HepG2 (cell line): Measurements from ENCODE around the gene MTHFD1. TPM values are rescaled to one million over a fixed set of nuclear protein-coding genes. Genes with fewer than 3 reads are reported as not detected.

Source experiments
- ATAC-seq: fragments of 200-7000 bp; cut with Tn5 transposase; 3 replicates; pipeline ENCODE4 v1.9.1; 2020; ENCODE audit warnings: mild to moderate bottlenecking, moderate library complexity
- BruUV-seq: library from RNA; stranded (reverse); fragments of 400-500 nt; replicated peaks from 2 replicates; lab custom pipeline; 2021; lab: Mats Ljungman, UMichigan
- CTCF ChIA-PET: fragments of 300-600 bp; formaldehyde crosslinking; extraction: SDS; loops from one replicate; lab custom pipeline; 2021; ENCODE audit warnings: low total read pairs, inconsistent platforms, low intra/inter-chr PET ratio; lab: Yijun Ruan, JAX
- POLR2A ChIA-PET: fragments of 350-600 bp; sonication (Branson Sonifier 250); formaldehyde crosslinking; loops from one replicate; lab custom pipeline; 2020; ENCODE audit warnings: antibody characterized with exemption, inconsistent platforms; lab: Yijun Ruan, JAX
- DNase-seq: peaks from one replicate; pipeline ENCODE4 v3.0.0-alpha.2; 2015; ENCODE audit warnings: low spot score
- FAIRE-seq: peaks from 3 replicates; lab custom pipeline; 2011; peaks lifted over from hg19 to GRCh38; lab: Jason Lieb, UNC
- H2AFZ ChIP-seq: one replicate; pipeline ENCODE4 v1.6.1; 2011; ENCODE audit warnings: low read length, inconsistent platforms
- H3K27ac ChIP-seq: fragments of 300-600 bp; 3 replicates; pipeline ENCODE4 v1.8.0; 2011; ENCODE audit warnings: mixed run types, mild to moderate bottlenecking, mixed read lengths, low read length, inconsistent platforms; ENCODE audit not compliant: insufficient read depth; ENCODE audit errors: extremely low read length
- H3K27me3 ChIP-seq, 2 experiments: fragments of 200-600 bp in 1 of 2; 2 replicates in 1 of 2; 3 replicates in 1 of 2; pipeline versions ENCODE4 v1.6.0 to v1.8.0; 2011; ENCODE audit warnings: low read length in 2 of 2, mild to moderate bottlenecking in 2 of 2, moderate library complexity in 2 of 2, inconsistent platforms in 1 of 2; ENCODE audit not compliant: insufficient read depth in 2 of 2, control insufficient read depth in 1 of 2
- H3K36me3 ChIP-seq, 2 experiments: fragments of 200-600 bp in 1 of 2; replicated peaks in 1 of 2; 2 replicates in 1 of 2; 3 replicates in 1 of 2; pipeline versions ENCODE4 v1.5.1 to v1.8.0; 2011; ENCODE audit warnings: low read length in 2 of 2, inconsistent platforms in 1 of 2; ENCODE audit not compliant: insufficient read depth in 2 of 2, control insufficient read depth in 1 of 2
- H3K4me1 ChIP-seq: 2 replicates; pipeline ENCODE4 v1.5.1; 2012; ENCODE audit warnings: low read length, inconsistent platforms; ENCODE audit not compliant: insufficient read depth
- H3K4me2 ChIP-seq: 2 replicates; pipeline ENCODE4 v1.6.0; 2011; ENCODE audit warnings: low read depth, low read length, inconsistent platforms
- H3K4me3 ChIP-seq, 3 experiments: fragments of 200-600 bp in 1 of 3; sonication (generic), shearing (Covaris generic) in 1 of 3; replicated peaks in 1 of 3; 2 replicates each; pipeline ENCODE4 v1.5.1; 2011 to 2016; ENCODE audit warnings: low read length in 3 of 3, inconsistent platforms in 2 of 3, low read depth in 2 of 3, mild to moderate bottlenecking in 2 of 3, control low read depth in 1 of 3, mixed read lengths in 1 of 3; ENCODE audit not compliant: insufficient read depth in 1 of 3
- H3K79me2 ChIP-seq: one replicate; pipeline ENCODE4 v1.6.1; 2011; ENCODE audit warnings: low read length, inconsistent platforms; ENCODE audit not compliant: insufficient read depth
- H3K9ac ChIP-seq: 2 replicates; pipeline ENCODE4 v1.6.0; 2011; ENCODE audit warnings: mild to moderate bottlenecking, low read depth, low read length, inconsistent platforms; ENCODE audit not compliant: insufficient read depth
- H3K9me3 ChIP-seq: 2 replicates; pipeline ENCODE4 v1.5.1; 2012; ENCODE audit warnings: mild to moderate bottlenecking, low read length
- H4K20me1 ChIP-seq: 2 replicates; pipeline ENCODE4 v1.6.0; 2011; ENCODE audit warnings: inconsistent platforms, mild to moderate bottlenecking, low read length, moderate library complexity; ENCODE audit not compliant: insufficient read depth
- CBX1 ChIP-seq: IDR thresholded peaks from one replicate; pipeline ENCODE4 v1.6.1; 2016; ENCODE audit warnings: antibody characterized with exemption, low read depth
- CCDC6 ChIP-seq: sonication (generic); formaldehyde crosslinking; IDR thresholded peaks from 2 replicates; pipeline ENCODE4 v1.8.1; 2022; ENCODE audit warnings: mild to moderate bottlenecking, missing genetic modification reagents, moderate library complexity
- DMAP1 ChIP-seq: IDR thresholded peaks from 2 replicates; pipeline ENCODE4 v1.6.1; 2016
- GATAD1 ChIP-seq: IDR thresholded peaks from 2 replicates; pipeline ENCODE4 v1.6.1; 2016; ENCODE audit warnings: missing genetic modification reagents, missing compliant biosample characterization
- KDM4B ChIP-seq: sonication (generic); formaldehyde crosslinking; IDR thresholded peaks from 2 replicates; pipeline ENCODE4 v1.4.0; 2020; ENCODE audit warnings: missing genetic modification reagents
- NFATC3 ChIP-seq: sonication (generic); formaldehyde crosslinking; IDR thresholded peaks from 2 replicates; pipeline ENCODE4 v1.5.1; 2020; ENCODE audit warnings: mild to moderate bottlenecking, missing genetic modification reagents
- POLR2G ChIP-seq: fragments of 200-400 bp; formaldehyde crosslinking; IDR thresholded peaks from 2 replicates; pipeline ENCODE4 v1.6.1; 2018; ENCODE audit warnings: mild to moderate bottlenecking, low read depth, low read length, moderate library complexity
- RARG ChIP-seq: sonication (generic); formaldehyde crosslinking; IDR thresholded peaks from 2 replicates; pipeline ENCODE4 v1.4.0; 2020; ENCODE audit warnings: low read depth, mild to moderate bottlenecking, missing genetic modification reagents
- SETDB1 ChIP-seq: sonication (generic); formaldehyde crosslinking; IDR thresholded peaks from 2 replicates; pipeline ENCODE4 v1.5.1; 2020; ENCODE audit warnings: missing genetic modification reagents, mild to moderate bottlenecking, borderline replicate concordance
- SOX13 ChIP-seq, 3 experiments: fragments of 450-650 bp in 1 of 3; sonication (generic) in 1 of 3; formaldehyde crosslinking in 1 of 3; IDR thresholded peaks in 2 of 3; conservative IDR thresholded peaks in 1 of 3; 2 replicates each; pipeline versions ENCODE4 v1.5.0 to v1.6.1; 2016 to 2020; ENCODE audit warnings: antibody characterized with exemption in 1 of 3, mild to moderate bottlenecking in 1 of 3, missing compliant biosample characterization in 1 of 3, missing genetic modification reagents in 1 of 3, moderate library complexity in 1 of 3
- SPEN ChIP-seq: sonication (generic); formaldehyde crosslinking; IDR thresholded peaks from 2 replicates; pipeline ENCODE4 v1.5.1; 2020; ENCODE audit warnings: low read depth, mild to moderate bottlenecking, missing genetic modification reagents
- SRF ChIP-seq: IDR thresholded peaks from 2 replicates; pipeline ENCODE4 v1.6.1; 2011; ENCODE audit warnings: mild to moderate bottlenecking, low read depth, low read length, moderate library complexity
- TAF1 ChIP-seq: sonication (generic); formaldehyde crosslinking; IDR thresholded peaks from 2 replicates; pipeline ENCODE4 v1.4.0; 2020; ENCODE audit warnings: missing genetic modification reagents
- UBTF ChIP-seq: sonication (generic); formaldehyde crosslinking; IDR thresholded peaks from 2 replicates; pipeline ENCODE4 v1.4.0; 2020; ENCODE audit warnings: mild to moderate bottlenecking, missing genetic modification reagents
- ZNF292 ChIP-seq: sonication (generic); formaldehyde crosslinking; IDR thresholded peaks from 2 replicates; pipeline ENCODE4 v1.8.1; 2022; ENCODE audit warnings: mild to moderate bottlenecking, low read depth, missing genetic modification reagents, borderline replicate concordance
- ZNF547 ChIP-seq: sonication (generic); formaldehyde crosslinking; IDR thresholded peaks from 2 replicates; pipeline ENCODE4 v1.5.1; 2020; ENCODE audit warnings: mild to moderate bottlenecking, missing genetic modification reagents
- ZNF580 ChIP-seq: IDR thresholded peaks from 2 replicates; pipeline ENCODE4 v1.6.1; 2016; ENCODE audit warnings: low read depth, borderline replicate concordance
- ZNF619 ChIP-seq: sonication (generic); formaldehyde crosslinking; IDR thresholded peaks from 2 replicates; pipeline ENCODE4 v1.4.0; 2020; ENCODE audit warnings: mild to moderate bottlenecking, missing genetic modification reagents
- ZNF639 ChIP-seq: conservative IDR thresholded peaks from 2 replicates; pipeline ENCODE4 v1.6.1; 2018; ENCODE audit warnings: missing genetic modification reagents
- WGBS: methylation state at CpG from one replicate; pipeline ENCODE4 v1.1.6; 2017; ENCODE audit warnings: low lambda C conversion rate; 5-methylcytosine and 5-hydroxymethylcytosine counted together
- in situ Hi-C: cut with HindIII; loops from 2 replicates; pipeline ENCODE4 v1.10.0; 2017; ENCODE audit warnings: low pct_unique_long_range_greater_than_20kb; ENCODE audit not compliant: extremely low pct_ligation_motif_present
- intact Hi-C: fragments of 100-400 bp; cut with micrococcal nuclease; formaldehyde crosslinking; loops from one replicate; pipeline ENCODE4 v1.10.0; 2022; ENCODE audit not compliant: unreplicated experiment
- polyA plus RNA-seq, 8 experiments: library from polyadenylated mRNA; depleted of rRNA in 3 of 8; stranded (reverse) in 7 of 8; unstranded in 1 of 8; fragments of >200 nt; fragmentation: Illumina TruSeq in 4 of 8; extraction: Trizol in 4 of 8; gene quantifications; 2 replicates each; pipeline versions ENCODE4 v1.2.1 to v1.2.3, GENCODE V29; 2011 to 2016; ENCODE audit warnings: low read depth in 4 of 8, missing spikeins in 1 of 8, mixed read lengths in 1 of 8; ENCODE audit not compliant: insufficient read depth in 1 of 8
- total RNA-seq, 5 experiments: library from RNA; depleted of rRNA; stranded (reverse); fragments of >200 nt; fragmentation: Illumina TruSeq; extraction: Trizol; gene quantifications; 2 replicates each; pipeline ENCODE4 v1.2.3, GENCODE V29; 2016; ENCODE audit warnings: low read depth in 1 of 5

The MTHFD1 gene
- total and polyA plus RNA-seq, 2 of the 13 experiments (the other 11 are each of a cell fraction or from before 2014, with no cell fraction given), result 31.0 to 106 TPM

GRCh38 chr14:64493455-64493854 is 105.3 kb downstream of the MTHFD1 start:
- in situ Hi-C loops, result no loop called here
- POLR2A ChIA-PET, result interaction anchor here (1.5 kb wide), 1 partner anchor 11 kb away, joined by 3 read pairs; the partner anchor contains the start of gene ZBTB1

GRCh38 chr14:64495252-64495651 is 107.1 kb downstream of the MTHFD1 start:
- Histone ChIP-seq H3K9me3 (no peaks in the 10 kb centered on the region), H3K4me2 (no peak overlapping the region), H2AFZ (no peak overlapping the region), H3K36me3 (0 out of 5 replicates have a peak, but pooled peaks cover 0 to 2% of the 10 kb centered on the region in 2 experiments), H4K20me1 (no peaks in the 10 kb centered on the region), H3K27ac (no peak overlapping the region), H3K27me3 (no peaks in the 10 kb centered on the region), H3K79me2 (no peaks in the 10 kb centered on the region), H3K4me1 (peaks cover 7% of the 10 kb centered on the region), H3K4me3 (no peak overlapping the region), H3K9ac (no peak overlapping the region)
- CTCF ChIA-PET, result no interaction called here
- ATAC-seq, result no peak
- in situ Hi-C loops (no loop called here), intact Hi-C loops (no loop called here)
- no peak for FAIRE-seq
- no TSS peak for BruUV-seq
- DNase-seq, result no peak
- POLR2A ChIA-PET, result interaction anchor here (0.6 to 1.1 kb wide), 2 partner anchors 9 to 520 kb away, joined by 3 to 4 read pairs; partner anchors contain the start of gene ZBTB1
- TF ChIP-seq CCDC6 (CRISPR knock-in tag), result no peak
- TF ChIP-seq CBX1, result no peak
- TF ChIP-seq ZNF619 (CRISPR knock-in tag), result no peak
- no peak for TF ChIP-seq RARG (CRISPR knock-in tag)
- TF ChIP-seq SRF, result no peak
- TF ChIP-seq ZNF639 (CRISPR knock-in tag), result no peak
- no peak for TF ChIP-seq GATAD1 (CRISPR knock-in tag)
- no peak for TF ChIP-seq TAF1
- no peak for TF ChIP-seq UBTF (CRISPR knock-in tag)
- TF ChIP-seq ZNF580, result no peak

More at GRCh38 chr14:64493455-64493854, 105.3 kb downstream of the MTHFD1 start:
- H3K9me3 ChIP-seq, result no peaks in the 10 kb centered on the region
- no peak overlapping the region for H2AFZ ChIP-seq
- H3K27me3 ChIP-seq, result no peaks in the 10 kb centered on the region
- H3K4me3 ChIP-seq, result no peak overlapping the region
- H3K4me2 ChIP-seq, result no peak overlapping the region
- DNase-seq (no peak), ATAC-seq (no peak), FAIRE-seq (no peak)
- no peak overlapping the region for H3K9ac ChIP-seq
- CTCF ChIA-PET, result no interaction called here
- 92% methylated on average over 3 of the region's 3 CpGs for WGBS
- TF ChIP-seq ZNF547 (CRISPR knock-in tag), result no peak
- no peak for TF ChIP-seq SPEN
- no peak for TF ChIP-seq POLR2G
- TF ChIP-seq CCDC6 (CRISPR knock-in tag), result no peak
- TF ChIP-seq SOX13 (IDR thresholded peaks at IDR 0.05), result no peak
- TF ChIP-seq SOX13 (CRISPR knock-in tag; conservative IDR thresholded peaks at IDR 0.05 in 1 of 2, IDR thresholded peaks at IDR 0.05 in 1 of 2), result no peak
- no peak for TF ChIP-seq NFATC3 (CRISPR knock-in tag)
- TF ChIP-seq DMAP1 (CRISPR knock-in tag), result no peak
- no peak for TF ChIP-seq KDM4B (CRISPR knock-in tag)
- TF ChIP-seq ZNF292 (CRISPR knock-in tag), result no peak
- no peak for TF ChIP-seq SETDB1 (CRISPR knock-in tag)
- intact Hi-C loops, result no loop called here
- no peaks in the 10 kb centered on the region for H3K4me1 ChIP-seq
- H3K27ac ChIP-seq, result no peak overlapping the region
- H3K36me3 ChIP-seq, result peaks cover under 1 to 2% of the 10 kb centered on the region in 2 experiments; a peak in 1 of 5 replicates
- no peaks in the 10 kb centered on the region for H4K20me1 ChIP-seq
- BruUV-seq, result no TSS peak
- no peaks in the 10 kb centered on the region for H3K79me2 ChIP-seq
